Stimulated activated CD8-positive, alpha-beta memory T cell treated with anti-CD3 and anti-CD28 coated beads, Interleukin-4, amount 100 ng/mL, for 4 hours (primary cell): Measurements from ENCODE around the gene EFNA3.
A peak's percentile ranks its signal among the peaks of the same experiment; 100 is the strongest.

ENCODE experiments used
- DNase-seq, 2 donors: peaks; one replicate each; pipeline ENCODE4 v3.0.0-alpha.2; 2020; ENCODE audit warnings: low read depth in 2 of 2, low spot score in 1 of 2

Gene EFNA3

DNA sequence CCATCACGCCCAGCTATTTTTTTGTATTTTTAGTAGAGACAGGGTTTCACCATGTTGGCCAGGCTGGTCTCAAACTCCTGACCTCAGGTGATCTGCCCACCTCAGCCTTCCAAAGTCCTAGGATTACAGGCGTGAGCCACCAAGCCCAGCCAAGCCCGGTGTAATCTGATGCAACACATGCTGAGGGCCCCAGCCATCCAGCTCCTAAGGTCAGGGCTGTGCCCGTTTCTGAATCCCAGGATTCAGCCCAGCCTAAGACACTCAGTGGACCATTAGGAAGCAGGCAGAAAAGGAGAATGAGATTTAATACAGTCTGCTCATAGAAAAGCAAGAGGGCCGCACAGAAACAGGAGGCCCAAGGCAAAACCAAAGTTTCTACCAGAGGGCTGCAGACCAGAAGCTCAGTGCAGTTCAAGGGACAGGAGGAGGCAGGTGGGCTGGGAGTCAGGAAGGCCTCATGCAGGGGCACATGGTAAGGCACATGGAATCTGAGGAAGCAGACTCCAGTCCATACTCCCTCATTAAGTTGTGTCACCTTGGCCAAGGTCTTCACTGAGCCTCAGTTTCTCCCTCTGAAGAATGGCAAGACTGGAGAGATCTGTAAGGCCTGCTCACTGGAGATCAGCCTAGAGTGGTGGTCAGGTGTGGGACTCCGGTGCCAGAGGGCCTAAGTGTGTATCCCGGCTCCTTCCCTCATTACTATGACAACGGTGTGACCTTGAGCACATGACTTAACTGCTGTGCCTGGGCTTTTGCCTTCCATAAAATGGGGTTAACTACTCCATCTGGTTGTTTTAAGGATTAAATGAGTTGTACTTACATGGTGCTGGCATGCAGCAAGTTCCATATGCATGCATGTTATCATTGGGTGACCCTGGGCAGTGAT, 29.9 kb upstream of the EFNA3 start:
- no peak for DNase-seq

DNA sequence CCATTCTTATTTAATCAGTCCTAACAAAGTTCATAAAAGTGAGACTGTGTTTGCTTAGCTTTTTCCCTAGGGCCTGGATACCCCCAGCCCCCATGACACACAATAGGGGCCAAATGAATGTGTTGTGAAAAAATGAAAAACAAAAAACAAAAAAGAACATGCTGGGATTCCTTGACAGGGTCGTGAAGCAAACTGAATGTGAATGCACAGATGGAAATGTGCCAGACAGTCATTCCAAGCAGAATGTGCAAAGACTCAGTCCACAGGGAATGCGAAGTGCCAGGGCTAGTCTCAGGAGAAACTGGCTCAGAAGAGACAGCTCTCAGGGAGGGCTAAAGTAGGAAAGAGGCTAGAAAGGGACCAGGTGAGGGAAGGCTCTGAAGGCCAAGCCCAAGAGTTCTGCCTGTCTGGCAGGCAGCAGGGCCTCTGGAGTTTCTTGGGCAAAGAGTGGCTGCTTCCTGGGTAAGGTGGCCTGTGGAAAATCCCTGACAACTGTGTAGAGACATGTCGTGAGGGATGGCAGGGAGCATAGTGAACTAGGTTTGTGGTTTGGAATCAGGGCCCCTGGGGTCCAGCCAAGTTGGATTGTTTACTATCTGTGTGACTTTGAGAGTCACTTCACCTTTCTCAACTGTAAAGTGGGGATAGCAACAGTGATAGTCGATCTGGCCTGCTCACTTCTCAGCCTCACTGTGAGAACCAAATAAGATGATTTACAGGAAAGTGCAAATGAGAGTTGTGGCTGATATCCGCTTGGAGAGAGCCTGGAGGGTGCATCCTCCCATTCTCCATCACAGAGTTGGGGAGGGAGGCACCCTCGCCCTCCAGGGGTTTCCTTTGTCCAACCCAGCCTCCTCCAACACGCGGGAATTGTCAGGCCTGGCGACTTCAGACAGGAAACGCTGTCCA, 28.7 kb upstream of the EFNA3 start:
- no peak for DNase-seq

DNA sequence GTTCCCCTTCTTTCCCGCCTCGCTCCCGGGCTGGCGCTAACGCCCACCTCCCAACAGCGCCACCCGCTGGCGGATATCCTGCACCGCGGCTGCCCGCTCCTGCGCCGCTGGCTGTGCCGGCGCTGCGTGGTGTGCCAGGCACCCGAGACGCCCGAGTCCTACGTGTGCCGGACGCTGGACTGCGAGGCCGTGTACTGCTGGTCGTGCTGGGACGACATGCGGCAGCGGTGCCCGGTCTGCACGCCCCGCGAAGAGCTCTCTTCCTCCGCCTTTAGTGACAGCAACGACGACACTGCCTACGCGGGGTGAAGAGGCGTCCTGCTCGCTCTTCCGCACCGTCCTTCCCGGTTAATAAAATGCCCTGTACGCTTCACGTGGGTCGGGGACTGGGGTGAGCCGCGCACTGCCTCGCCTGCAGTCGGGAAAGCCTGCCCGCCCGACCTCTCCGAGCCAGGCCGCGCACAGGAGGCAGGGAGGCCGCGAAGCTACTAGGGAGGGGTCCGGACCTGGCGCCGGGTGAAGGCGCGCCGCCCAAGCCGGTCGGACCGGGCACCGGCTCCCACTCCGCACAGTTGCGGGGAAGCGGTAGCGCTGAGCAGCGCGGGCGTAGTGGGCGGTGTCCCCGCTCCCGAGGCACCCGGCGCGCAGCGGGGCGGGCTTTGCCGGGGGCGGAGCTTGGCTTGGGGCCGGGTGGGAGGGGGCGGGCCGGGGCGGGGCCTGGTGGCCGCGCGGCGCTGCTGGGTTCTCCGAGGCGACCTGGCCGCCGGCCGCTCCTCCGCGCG, 27.9 kb upstream of the EFNA3 start, which contains the start of gene ADAM15:
Gene ADAM15, plus strand, starts transcription at position 757 of the 782 bp plus-strand sequence. CDS start 71 bp downstream, outside the sequence.
- peak; percentile 47 to 55 for DNase-seq

DNA sequence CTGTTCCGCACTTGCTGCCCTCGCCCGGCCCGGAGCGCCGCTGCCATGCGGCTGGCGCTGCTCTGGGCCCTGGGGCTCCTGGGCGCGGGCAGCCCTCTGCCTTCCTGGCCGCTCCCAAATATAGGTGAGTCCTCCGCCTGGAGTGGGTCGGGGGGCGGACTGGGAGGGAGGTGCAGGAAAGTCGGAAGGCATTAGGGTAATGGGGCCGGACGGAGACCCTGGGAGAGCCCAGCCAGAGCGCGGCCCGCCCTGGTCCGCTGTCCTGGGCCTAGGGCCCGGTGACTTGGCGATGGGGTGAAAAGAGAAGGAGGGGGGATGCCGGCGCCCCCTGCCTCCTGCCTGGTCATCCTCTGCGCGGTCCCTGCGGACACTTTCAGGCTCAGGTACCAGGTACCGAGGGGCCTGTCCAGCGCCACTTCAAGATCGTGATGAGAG, 27.3 kb upstream of the EFNA3 start:
- no peak for DNase-seq

DNA sequence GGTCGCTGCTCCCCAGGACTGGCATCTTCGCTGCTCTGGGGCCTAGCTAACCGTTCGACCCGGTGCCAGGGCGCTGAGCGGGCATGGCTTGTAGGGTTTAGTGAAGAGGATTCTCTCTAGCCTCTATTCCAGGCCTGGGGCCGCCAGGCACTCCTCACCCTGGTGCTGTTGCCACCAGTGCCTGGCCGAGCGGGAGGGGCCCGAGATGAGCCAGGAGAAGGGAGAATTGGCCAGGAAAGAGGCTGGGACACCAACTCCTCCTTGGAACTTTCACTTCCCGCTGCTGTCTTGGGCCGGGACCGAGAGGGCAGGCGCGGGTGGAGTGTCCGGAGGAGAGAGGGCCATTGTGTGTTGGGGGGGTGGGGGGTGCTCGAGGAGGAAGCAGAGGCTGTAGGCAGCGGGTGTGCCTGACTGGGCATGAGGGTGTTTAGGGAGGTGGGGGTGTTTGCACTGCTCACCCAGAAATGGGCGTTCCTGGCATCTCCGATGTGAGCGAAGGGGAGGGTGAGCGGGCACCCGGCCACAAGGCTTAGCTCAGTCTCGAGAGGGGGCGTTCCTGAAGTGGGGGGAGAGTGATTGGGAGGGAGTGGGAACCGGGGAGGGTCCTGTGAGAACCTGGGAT, 26.7 kb upstream of the EFNA3 start:
- DNase-seq = no peak

DNA sequence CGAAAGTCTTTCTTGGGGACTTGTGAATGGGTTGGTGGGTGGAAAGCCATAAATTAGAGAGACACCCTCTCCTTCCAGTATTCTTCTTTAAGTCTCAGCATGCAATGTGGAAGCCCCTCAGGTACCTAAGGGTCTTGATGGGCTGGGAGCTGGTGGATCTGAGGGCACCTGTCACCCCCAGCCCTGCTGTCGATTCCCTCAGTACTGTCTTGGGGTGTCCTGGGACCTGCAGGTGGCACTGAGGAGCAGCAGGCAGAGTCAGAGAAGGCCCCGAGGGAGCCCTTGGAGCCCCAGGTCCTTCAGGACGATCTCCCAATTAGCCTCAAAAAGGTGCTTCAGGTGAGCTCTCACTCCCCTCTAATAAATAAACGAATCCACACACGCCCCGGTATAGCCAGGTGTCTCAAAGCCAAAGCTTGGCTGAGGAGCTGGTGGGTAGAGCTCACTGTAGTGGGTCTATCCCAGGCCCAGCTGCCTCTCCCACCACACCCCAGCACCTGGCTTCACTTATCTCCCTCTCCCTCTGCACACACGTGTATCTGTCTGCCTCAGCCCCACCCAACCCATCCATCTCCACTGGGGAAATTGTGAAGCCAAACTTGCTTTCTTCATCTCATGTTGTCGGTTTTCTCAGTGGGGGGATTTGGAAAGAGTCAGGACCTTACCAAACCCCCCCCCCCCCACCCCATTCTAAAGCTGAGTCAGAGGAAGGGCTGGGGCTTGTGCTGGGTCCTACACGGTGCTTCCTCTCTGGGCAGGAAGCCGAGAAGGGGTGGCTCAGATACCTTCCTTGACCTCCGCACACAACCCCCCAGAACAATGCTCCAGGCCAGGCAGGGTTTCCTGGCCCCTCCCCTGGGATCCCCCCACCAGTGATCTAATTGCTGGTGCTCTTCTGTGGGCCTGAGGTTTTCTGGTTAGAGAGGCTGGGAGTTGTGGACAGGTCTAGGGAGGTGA, 25.9 kb upstream of the EFNA3 start:
- no peak for DNase-seq

DNA sequence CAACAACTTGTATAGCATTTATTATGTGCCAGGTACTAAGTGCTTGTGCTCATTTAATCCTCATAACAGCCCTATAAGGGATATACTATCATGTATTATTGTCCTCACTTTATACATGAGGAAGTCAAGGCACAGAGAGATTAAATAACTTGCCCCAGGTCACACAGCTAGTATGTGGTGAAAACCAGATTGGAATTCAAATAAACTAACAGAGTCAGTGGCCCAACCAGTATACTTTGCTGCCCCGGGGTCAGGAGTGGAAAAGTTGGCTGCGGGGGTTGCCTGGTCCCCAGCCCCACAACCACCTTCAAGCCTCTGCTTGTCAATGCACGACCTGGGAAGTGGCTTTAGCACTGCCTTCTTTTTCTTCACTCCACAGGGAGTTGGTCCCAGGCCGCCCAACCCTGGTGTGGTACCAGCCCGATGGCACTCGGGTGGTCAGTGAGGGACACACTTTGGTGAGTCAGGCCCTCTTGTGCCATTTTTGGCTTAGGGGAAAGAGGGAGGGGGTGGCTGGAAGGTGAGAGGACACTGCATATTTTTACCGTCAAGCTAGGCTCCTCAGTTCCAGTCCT, 25.0 kb upstream of the EFNA3 start:
- DNase-seq = no peak

DNA sequence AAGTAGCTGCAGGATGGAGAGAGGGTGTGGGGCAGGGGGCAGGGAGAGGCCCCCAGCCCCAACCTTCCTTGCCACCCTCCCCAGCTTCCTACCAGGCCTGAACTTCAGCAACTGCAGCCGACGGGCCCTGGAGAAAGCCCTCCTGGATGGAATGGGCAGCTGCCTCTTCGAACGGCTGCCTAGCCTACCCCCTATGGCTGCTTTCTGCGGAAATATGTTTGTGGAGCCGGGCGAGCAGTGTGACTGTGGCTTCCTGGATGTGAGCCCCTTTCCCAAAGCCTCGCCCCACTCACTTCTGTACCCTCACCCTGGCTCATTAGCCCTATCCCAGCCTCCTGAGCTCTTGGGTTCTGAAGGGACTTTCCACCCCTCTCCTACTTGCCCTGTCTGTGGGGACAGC, 21.5 kb upstream of the EFNA3 start:
- no peak for DNase-seq

DNA sequence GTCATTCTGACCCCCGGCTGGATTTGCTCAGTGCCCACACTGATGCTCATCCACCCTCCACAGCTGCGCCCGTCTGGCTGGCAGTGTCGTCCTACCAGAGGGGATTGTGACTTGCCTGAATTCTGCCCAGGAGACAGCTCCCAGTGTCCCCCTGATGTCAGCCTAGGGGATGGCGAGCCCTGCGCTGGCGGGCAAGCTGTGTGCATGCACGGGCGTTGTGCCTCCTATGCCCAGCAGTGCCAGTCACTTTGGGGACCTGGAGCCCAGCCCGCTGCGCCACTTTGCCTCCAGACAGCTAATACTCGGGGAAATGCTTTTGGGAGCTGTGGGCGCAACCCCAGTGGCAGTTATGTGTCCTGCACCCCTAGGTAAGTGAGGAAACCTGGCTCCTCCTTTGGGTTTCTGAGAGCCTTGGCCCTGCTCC, 20.8 kb upstream of the EFNA3 start:
- DNase-seq = no peak

DNA sequence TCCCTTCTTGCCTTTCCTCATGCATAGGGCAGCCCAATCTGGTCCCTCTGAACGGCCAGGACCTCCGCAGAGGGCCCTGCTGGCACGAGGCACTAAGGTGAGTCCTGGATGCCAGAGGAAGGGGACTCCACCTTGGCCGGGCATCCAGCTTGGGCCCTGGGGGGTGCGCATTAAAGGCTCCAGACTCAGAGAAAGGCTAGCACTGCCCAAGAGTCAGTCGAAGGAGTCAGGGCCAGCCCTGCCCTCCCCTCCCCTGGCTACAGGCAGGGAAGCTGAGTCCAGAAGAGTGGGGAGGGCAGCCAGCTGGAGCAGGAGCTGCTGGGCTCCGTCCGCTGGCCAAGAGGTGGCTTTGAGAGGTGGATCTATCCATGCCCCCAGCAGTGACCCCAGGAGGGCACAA, 17.9 kb upstream of the EFNA3 start:
- no peak for DNase-seq

DNA sequence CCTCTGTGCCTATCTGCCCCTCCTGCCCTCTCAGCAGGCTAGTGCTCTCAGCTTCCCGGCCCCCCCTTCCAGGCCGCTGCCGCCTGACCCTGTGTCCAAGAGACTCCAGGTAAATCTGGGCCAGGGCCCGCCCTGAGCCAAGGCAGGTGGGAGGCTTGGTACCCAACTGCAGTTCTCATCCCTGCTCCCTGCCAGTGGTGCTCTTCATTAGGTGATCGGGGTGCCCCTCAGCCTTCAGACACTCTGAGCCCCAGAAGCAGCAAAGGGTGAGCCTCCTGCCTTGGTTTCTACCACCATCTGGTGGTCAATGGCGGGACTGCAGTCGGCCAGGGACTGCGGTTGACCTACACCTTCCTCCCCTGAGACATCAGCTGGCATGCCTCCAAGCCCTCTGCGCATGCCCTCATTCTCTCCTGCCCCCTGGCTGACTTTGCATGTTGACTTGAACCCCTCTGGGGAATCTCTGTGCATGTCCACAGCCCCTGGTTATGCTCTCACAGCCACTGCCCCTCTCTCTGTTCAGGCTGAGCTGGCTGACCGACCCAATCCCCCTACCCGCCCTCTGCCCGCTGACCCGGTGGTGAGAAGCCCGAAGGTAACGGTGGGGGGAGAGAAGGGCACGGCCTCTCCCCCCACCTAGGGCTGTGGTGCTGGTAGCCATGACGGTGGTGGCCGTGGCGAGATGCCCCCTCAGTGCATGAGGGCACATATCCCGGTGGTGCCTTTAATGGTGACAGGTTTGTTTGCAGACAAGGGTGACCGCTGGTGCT, 17.1 kb upstream of the EFNA3 start:
- DNase-seq = peak; percentile 83 to 97

DNA sequence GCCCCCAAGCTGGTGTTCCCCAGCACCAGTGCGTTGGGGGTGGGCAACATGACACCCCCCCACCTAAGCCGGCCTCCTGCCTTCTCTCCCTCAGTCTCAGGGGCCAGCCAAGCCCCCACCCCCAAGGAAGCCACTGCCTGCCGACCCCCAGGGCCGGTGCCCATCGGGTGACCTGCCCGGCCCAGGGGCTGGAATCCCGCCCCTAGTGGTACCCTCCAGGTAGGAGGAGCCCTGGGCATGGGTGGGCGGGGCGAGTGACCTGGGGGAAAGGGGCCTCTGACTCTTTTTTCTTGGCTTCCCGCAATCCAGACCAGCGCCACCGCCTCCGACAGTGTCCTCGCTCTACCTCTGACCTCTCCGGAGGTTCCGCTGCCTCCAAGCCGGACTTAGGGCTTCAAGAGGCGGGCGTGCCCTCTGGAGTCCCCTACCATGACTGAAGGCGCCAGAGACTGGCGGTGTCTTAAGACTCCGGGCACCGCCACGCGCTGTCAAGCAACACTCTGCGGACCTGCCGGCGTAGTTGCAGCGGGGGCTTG, 16.4 kb upstream of the EFNA3 start:
- no peak for DNase-seq

DNA sequence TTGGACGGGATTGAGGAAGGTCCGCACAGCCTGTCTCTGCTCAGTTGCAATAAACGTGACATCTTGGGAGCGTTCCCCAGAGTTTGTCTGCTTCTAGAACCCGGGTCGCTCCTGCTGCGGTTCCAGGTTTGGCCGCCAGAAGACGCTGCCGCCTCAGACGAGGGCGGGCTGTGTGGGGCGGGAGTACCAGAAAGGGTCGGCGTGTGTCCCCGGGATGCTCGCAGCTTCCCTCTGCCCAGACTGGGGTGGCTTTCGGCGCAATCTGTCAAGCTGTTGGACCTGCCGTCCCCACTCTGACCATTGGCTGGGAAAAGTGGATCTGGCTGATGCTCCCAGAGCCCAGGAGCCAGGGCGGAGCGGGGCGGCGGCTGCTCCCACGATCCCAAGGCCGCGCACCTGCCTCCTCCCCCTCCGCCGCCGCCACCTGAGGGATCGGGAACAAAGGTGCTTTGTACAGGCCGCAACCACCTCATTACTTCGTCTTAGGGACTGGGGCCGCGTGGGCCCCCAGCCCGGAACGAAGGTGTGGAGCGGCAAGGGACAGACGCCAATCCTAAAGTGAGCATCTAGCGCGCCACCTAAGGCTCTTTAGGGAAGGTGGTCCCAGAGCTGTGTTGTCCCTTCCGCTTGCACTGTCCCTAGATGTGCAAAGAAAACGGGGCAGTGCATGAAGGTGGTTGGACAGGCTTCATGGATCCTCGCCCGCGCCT, 15.8 kb upstream of the EFNA3 start:
- peak in 1 of 2 donors; percentile 58 for DNase-seq

DNA sequence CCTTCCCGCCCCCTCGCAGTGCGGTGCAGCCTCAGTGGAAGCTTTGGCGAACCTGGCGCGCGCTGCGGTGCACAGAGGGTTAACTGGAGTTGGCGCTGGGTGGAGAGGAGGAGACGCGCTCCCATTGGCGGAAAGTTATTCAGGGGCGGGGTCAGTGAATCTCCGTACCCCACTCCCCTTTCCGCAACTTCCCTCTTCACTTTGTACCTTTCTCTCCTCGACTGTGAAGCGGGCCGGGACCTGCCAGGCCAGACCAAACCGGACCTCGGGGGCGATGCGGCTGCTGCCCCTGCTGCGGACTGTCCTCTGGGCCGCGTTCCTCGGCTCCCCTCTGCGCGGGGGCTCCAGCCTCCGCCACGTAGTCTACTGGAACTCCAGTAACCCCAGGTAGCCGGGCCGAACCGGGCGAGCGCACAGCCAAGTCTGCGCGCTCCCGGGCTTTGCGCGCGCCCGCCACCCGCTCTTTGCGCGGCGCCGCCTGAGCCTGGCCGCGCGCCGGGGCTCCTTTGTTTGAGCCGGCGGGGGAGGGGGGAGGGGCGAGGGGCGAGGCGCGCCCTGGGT, 15.0 kb upstream of the EFNA3 start, which contains the start of gene EFNA4:
Gene EFNA4, plus strand, starts transcription at position 191 of the 561 bp plus-strand sequence. Its CDS starts 84 bp downstream, at position 275.
- peak; percentile 56 to 62 for DNase-seq

DNA sequence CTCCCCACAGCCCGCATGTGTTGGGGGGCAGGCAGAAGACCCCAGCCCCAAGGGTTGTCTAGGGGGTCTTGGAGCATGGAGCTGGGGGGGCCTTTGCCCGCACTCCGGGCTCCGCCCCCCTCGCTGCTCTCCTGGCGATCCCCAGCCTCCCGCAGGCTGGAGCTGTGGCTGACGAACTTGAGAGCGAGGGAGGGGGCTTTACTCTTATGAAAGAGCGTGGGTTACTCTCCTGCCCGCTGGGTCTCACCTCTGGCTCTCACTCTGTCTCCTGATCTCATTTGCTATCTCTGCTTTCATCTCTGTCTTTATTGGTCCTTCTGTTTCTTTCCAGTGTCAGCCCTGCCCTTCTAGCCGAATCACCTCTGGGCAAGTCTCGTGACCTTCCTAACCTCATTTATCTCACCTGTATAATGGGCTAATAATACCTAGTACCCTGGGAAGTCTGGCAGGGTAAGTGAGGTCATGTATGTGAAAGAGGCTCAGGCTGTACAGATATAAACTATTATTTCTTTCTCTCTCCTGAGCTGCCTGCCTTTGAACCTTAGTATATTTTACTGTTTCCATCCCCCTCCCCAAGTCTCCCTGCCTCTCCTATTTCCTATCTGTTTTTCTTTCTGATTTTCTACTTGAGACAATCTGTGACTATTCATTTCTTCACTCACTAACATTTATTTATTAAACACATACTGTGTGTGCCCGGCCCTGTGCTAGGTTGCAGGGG, 14.4 kb upstream of the EFNA3 start:
- DNase-seq = no peak

DNA sequence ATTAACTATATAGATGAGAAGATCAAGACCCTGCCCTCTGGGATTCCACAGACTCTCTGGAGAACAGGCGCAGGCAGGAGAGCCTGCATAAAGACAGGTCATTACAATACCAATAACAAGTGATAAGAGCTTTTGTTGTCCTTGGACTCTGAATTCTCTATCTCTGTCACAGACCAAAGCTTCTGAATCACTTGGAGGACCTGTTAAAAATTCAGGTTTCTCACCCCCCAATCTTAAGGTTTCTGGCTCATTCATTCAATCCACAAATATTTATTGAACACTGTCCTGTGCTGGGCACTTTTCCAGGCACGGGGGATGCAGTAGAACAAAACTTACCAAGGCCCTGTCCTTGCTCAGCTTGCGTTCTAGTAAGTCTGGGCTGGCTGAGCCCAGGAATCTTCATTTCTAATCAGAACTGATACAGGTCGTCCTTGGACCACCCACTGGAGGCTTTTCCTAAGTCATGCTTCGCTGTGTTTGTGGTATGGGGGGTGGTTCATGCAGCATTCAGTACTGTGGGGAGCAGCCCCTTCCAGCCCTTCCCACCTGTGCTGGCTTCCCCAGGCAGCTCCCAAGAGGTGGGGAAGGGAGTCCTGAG, 13.7 kb upstream of the EFNA3 start:
- DNase-seq = no peak
